Trophoblast cell (in vitro differentiated cells and primary cell): Measurements from ENCODE around the gene DSTYK.

Source experiments
- DNase-seq, 2 donors: peaks; one replicate each; pipeline ENCODE4 v3.0.0-alpha.2; 2016
- H2AFZ ChIP-seq: 2 replicates; pipeline ENCODE4 v1.6.1; 2013; ENCODE audit warnings: low read length, moderate library complexity, mild to moderate bottlenecking; ENCODE audit not compliant: insufficient read depth, poor library complexity
- H2AK5ac ChIP-seq: 2 replicates; pipeline ENCODE4 v1.6.1; 2013; ENCODE audit warnings: mild to moderate bottlenecking, low read length
- H2BK120ac ChIP-seq: 2 replicates; pipeline ENCODE4 v1.6.1; 2013; ENCODE audit warnings: low read length, mild to moderate bottlenecking, moderate library complexity; ENCODE audit not compliant: insufficient read depth, poor library complexity
- H2BK12ac ChIP-seq: 2 replicates; pipeline ENCODE4 v1.6.1; 2013; ENCODE audit warnings: mild to moderate bottlenecking, low read length, moderate library complexity
- H2BK5ac ChIP-seq: 2 replicates; pipeline ENCODE4 v1.6.1; 2013; ENCODE audit warnings: low read length, low read depth, moderate library complexity, mild to moderate bottlenecking; ENCODE audit not compliant: poor library complexity
- H3K14ac ChIP-seq: 2 replicates; pipeline ENCODE4 v1.6.1; 2013; ENCODE audit warnings: mild to moderate bottlenecking, low read length
- H3K18ac ChIP-seq: 2 replicates; pipeline ENCODE4 v1.6.1; 2013; ENCODE audit warnings: mild to moderate bottlenecking, low read length
- H3K23ac ChIP-seq: 2 replicates; pipeline ENCODE4 v1.6.1; 2013; ENCODE audit warnings: low read length
- H3K27ac ChIP-seq: 2 replicates; pipeline ENCODE4 v1.5.1; 2013; ENCODE audit warnings: low read depth, mild to moderate bottlenecking, inconsistent platforms, low read length, moderate library complexity
- H3K27me3 ChIP-seq: 2 replicates; pipeline ENCODE4 v1.6.1; 2013; ENCODE audit warnings: inconsistent platforms, mild to moderate bottlenecking, low read length, moderate library complexity; ENCODE audit not compliant: insufficient read depth
- H3K36me3 ChIP-seq, 2 experiments: 1 replicate in 1 of 2; 2 replicates in 1 of 2; pipeline ENCODE4 v1.6.1; 2013; ENCODE audit warnings: low read length in 2 of 2, mild to moderate bottlenecking in 2 of 2, moderate library complexity in 1 of 2; ENCODE audit not compliant: insufficient read depth in 2 of 2, control insufficient read depth in 1 of 2
- H3K4ac ChIP-seq: 2 replicates; pipeline ENCODE4 v1.6.1; 2013; ENCODE audit warnings: low read depth, mild to moderate bottlenecking, low read length, moderate library complexity
- H3K4me1 ChIP-seq, 2 experiments: 1 replicate in 1 of 2; 2 replicates in 1 of 2; pipeline ENCODE4 v1.6.1; 2013; ENCODE audit warnings: low read length in 2 of 2, mild to moderate bottlenecking in 2 of 2, moderate library complexity in 1 of 2; ENCODE audit not compliant: insufficient read depth in 2 of 2, control insufficient read depth in 1 of 2
- H3K4me2 ChIP-seq: 2 replicates; pipeline ENCODE4 v1.6.1; 2013; ENCODE audit warnings: inconsistent platforms, mild to moderate bottlenecking, low read length, moderate library complexity
- H3K4me3 ChIP-seq: 2 replicates; pipeline ENCODE4 v1.5.1; 2013; ENCODE audit warnings: mild to moderate bottlenecking, low read depth, low read length, inconsistent platforms
- H3K79me1 ChIP-seq: one replicate; pipeline ENCODE4 v1.6.1; 2013; ENCODE audit warnings: low read length
- H3K79me2 ChIP-seq: 2 replicates; pipeline ENCODE4 v1.6.1; 2013; ENCODE audit warnings: low read length, mild to moderate bottlenecking; ENCODE audit not compliant: control insufficient read depth, insufficient read depth, poor library complexity
- H3K9ac ChIP-seq: 2 replicates; pipeline ENCODE4 v1.6.1; 2013; ENCODE audit warnings: mild to moderate bottlenecking, low read length
- H3K9me3 ChIP-seq: 2 replicates; pipeline ENCODE4 v1.6.1; 2013; ENCODE audit warnings: low read depth, mild to moderate bottlenecking, control low read depth, inconsistent platforms, low read length; ENCODE audit not compliant: insufficient read depth
- H4K12ac ChIP-seq: 2 replicates; pipeline ENCODE4 v1.6.1; 2013; ENCODE audit warnings: low read depth, mild to moderate bottlenecking, low read length, moderate library complexity
- H4K8ac ChIP-seq: 2 replicates; pipeline ENCODE4 v1.6.1; 2013; ENCODE audit warnings: low read depth, mild to moderate bottlenecking, low read length, moderate library complexity
- H4K91ac ChIP-seq: one replicate; pipeline ENCODE4 v1.6.1; 2013; ENCODE audit warnings: low read depth, mild to moderate bottlenecking, low read length, moderate library complexity
- WGBS: extraction: QIAGEN DNeasy Blood & Tissue Kit; methylation state at CpG from one replicate; pipeline ENCODE4 v1.1.7; 2013; ENCODE audit warnings: missing lambda C conversion rate; ENCODE audit not compliant: insufficient read length, insufficient coverage; ENCODE audit errors: extremely low coverage; 5-methylcytosine and 5-hydroxymethylcytosine counted together

Gene DSTYK

DNA sequence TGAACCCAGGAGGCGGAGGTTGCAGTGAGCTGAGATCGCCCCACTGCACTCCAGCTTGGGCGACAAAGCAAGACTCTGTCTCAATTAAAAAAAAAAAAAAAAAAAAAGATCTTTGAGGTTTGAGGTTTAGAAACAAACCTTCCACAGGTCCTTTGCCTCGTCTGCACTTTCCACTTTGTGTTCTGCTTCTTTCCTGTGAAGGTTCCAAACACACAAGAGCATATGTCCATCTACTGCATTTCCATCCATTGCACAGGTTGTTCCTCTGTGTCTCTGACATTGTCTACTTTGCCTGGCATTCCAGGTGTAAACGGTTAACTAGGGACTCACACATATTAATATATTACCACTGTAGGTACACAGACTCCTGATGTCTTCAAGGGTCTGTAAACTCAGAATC, 40.1 kb downstream of the DSTYK start:
- H3K79me2 ChIP-seq, result no peaks in the 10 kb centered on the region
- WGBS, result no CpG with 5 or more reads among the region's 5 CpGs

GRCh38 chr1:205170532-205171269, 40.8 kb downstream of the DSTYK start:
- Histone ChIP-seq H3K14ac (no peak overlapping the region), H3K36me3 (peaks cover 4 to 5% of the 10 kb centered on the region in 2 experiments), H2BK12ac (no peak overlapping the region), H3K9me3 (no peaks in the 10 kb centered on the region), H3K79me1 (no peaks in the 10 kb centered on the region), H2AK5ac (no peak overlapping the region), H4K12ac (no peak overlapping the region), H3K4ac (no peak overlapping the region), H3K4me2 (no peak overlapping the region), H4K8ac (no peak overlapping the region), H3K79me2 (no peaks in the 10 kb centered on the region), H3K27me3 (no peaks in the 10 kb centered on the region), H3K4me1 (no peaks in the 10 kb centered on the region), H2AFZ (no peak overlapping the region), H4K91ac (no peak overlapping the region), H3K18ac (no peak overlapping the region), H3K9ac (no peak overlapping the region), H3K27ac (no peak overlapping the region), H2BK120ac (no peak overlapping the region), H3K23ac (no peak overlapping the region), H2BK5ac (no peak overlapping the region), H3K4me3 (no peak overlapping the region)
- no peak for DNase-seq
- no CpG with 5 or more reads among the region's 9 CpGs for WGBS

More for the DNA sequence above, 40.1 kb downstream of the DSTYK start:
- H3K79me1 ChIP-seq, result no peaks in the 10 kb centered on the region
- H4K8ac ChIP-seq, result no peak overlapping the region
- no peak overlapping the region for H3K9ac ChIP-seq
- H2BK12ac ChIP-seq, result no peak overlapping the region
- H3K18ac ChIP-seq, result no peak overlapping the region
- no peak overlapping the region for H2AK5ac ChIP-seq
- no peak overlapping the region for H3K23ac ChIP-seq
- DNase-seq, result no peak
- no peak overlapping the region for H2AFZ ChIP-seq
- no peak overlapping the region for H3K4me2 ChIP-seq
- no peak overlapping the region for H4K91ac ChIP-seq
- no peaks in the 10 kb centered on the region for H3K4me1 ChIP-seq
- no peak overlapping the region for H2BK120ac ChIP-seq
- H3K14ac ChIP-seq, result no peak overlapping the region
- no peak overlapping the region for H3K27ac ChIP-seq
- H3K4me3 ChIP-seq, result no peak overlapping the region
- no peak overlapping the region for H3K4ac ChIP-seq
- H2BK5ac ChIP-seq, result no peak overlapping the region
- no peak overlapping the region for H4K12ac ChIP-seq
- H3K27me3 ChIP-seq, result no peaks in the 10 kb centered on the region
- H3K9me3 ChIP-seq, result no peaks in the 10 kb centered on the region
- peaks cover 4 to 5% of the 10 kb centered on the region in 2 experiments for H3K36me3 ChIP-seq

DNA sequence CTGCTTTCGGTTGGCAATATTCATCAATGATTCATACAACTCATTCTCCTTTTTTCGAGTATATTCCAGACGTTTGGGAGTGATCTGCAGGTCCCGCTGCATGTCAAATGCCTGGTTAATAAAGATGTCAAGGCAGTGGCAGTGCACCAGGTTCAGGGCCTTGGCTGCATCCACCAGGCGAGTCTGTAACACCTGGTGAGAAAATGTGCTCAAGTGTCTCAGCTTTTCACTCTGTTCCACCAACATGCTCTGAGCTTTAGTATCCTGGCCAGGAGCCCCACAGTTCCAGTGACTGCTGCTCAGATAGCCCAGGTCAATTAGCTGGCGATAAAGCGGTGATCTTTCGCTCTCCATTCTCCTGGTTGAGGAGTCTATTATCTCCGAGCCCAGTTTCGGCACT, 42.3 kb downstream of the DSTYK start:
- H4K91ac ChIP-seq, result no peak overlapping the region
- H3K27ac ChIP-seq, result no peak overlapping the region
- H2AFZ ChIP-seq, result no peak overlapping the region
- H2AK5ac ChIP-seq, result no peak overlapping the region
- no peak overlapping the region for H3K14ac ChIP-seq
- H3K9me3 ChIP-seq, result no peaks in the 10 kb centered on the region
- peaks cover 4 to 5% of the 10 kb centered on the region in 2 experiments for H3K36me3 ChIP-seq
- no peak overlapping the region for H3K4me2 ChIP-seq
- H3K4me1 ChIP-seq, result no peaks in the 10 kb centered on the region
- no peak overlapping the region for H3K9ac ChIP-seq
- H3K79me1 ChIP-seq, result no peaks in the 10 kb centered on the region
- H3K79me2 ChIP-seq, result no peaks in the 10 kb centered on the region
- H3K4ac ChIP-seq, result no peak overlapping the region
- no peak overlapping the region for H3K23ac ChIP-seq
- H2BK120ac ChIP-seq, result no peak overlapping the region
- no peak overlapping the region for H2BK12ac ChIP-seq
- no peak overlapping the region for H3K4me3 ChIP-seq
- no peaks in the 10 kb centered on the region for H3K27me3 ChIP-seq
- no CpG with 5 or more reads among the region's 10 CpGs for WGBS
- no peak for DNase-seq
- H3K18ac ChIP-seq, result no peak overlapping the region
- no peak overlapping the region for H4K12ac ChIP-seq
- H2BK5ac ChIP-seq, result no peak overlapping the region
- H4K8ac ChIP-seq, result no peak overlapping the region

GRCh38 chr1:205168291-205168690, 43.2 kb downstream of the DSTYK start:
- Histone ChIP-seq H3K23ac (no peak overlapping the region), H2BK5ac (no peak overlapping the region), H2BK12ac (no peak overlapping the region), H3K14ac (no peak overlapping the region), H2AFZ (no peak overlapping the region), H3K27me3 (no peaks in the 10 kb centered on the region), H3K4me3 (no peak overlapping the region), H3K18ac (no peak overlapping the region), H3K79me2 (no peaks in the 10 kb centered on the region), H2BK120ac (no peak overlapping the region), H2AK5ac (no peak overlapping the region), H3K4ac (no peak overlapping the region), H4K12ac (no peak overlapping the region), H4K91ac (no peak overlapping the region), H3K79me1 (no peaks in the 10 kb centered on the region), H3K27ac (no peak overlapping the region), H3K4me1 (no peaks in the 10 kb centered on the region), H3K9ac (no peak overlapping the region), H4K8ac (no peak overlapping the region), H3K4me2 (no peak overlapping the region), H3K9me3 (no peaks in the 10 kb centered on the region), H3K36me3 (peaks cover 7 to 11% of the 10 kb centered on the region in 2 experiments)
- DNase-seq, result no peak
- WGBS, result no CpG with 5 or more reads among the region's 1 CpG
